GM23338 (cell line): Measurements from ENCODE around the gene INHBC. TPM values are rescaled to one million over a fixed set of nuclear protein-coding genes. Genes with fewer than 3 reads are reported as not detected.

Experiments
- ATAC-seq: fragments of 200-7000 bp; cut with Tn5 transposase; 3 replicates; pipeline ENCODE4 v1.9.1; 2020
- DNase-seq: peaks from one replicate; pipeline ENCODE4 v3.0.0-alpha.2; 2015; ENCODE audit warnings: low spot score
- H2AFZ ChIP-seq: fragments of 200-600 bp; sonication (generic); 2 replicates; pipeline ENCODE4 v1.8.0; 2016; ENCODE audit warnings: antibody characterized with exemption, mild to moderate bottlenecking, moderate library complexity
- H3F3A ChIP-seq: fragments of 200-600 bp; sonication (generic); replicated peaks from 2 replicates; pipeline ENCODE4 v1.8.0; 2017; ENCODE audit warnings: antibody characterized with exemption, mixed run types, low read depth
- H3K27ac ChIP-seq: fragments of 200-600 bp; sonication (generic); 2 replicates; pipeline ENCODE4 v1.6.1; 2016; ENCODE audit warnings: low read depth
- H3K27me3 ChIP-seq: fragments of 200-600 bp; sonication (generic); 2 replicates; pipeline ENCODE4 v1.8.0; 2016; ENCODE audit warnings: mild to moderate bottlenecking, mixed run types, moderate library complexity; ENCODE audit not compliant: insufficient read depth
- H3K36me3 ChIP-seq: fragments of 200-600 bp; sonication (generic); 2 replicates; pipeline ENCODE4 v1.8.0; 2016; ENCODE audit warnings: mild to moderate bottlenecking; ENCODE audit not compliant: insufficient read depth
- H3K4me1 ChIP-seq: fragments of 200-600 bp; sonication (generic); 2 replicates; pipeline ENCODE4 v1.8.0; 2016; ENCODE audit warnings: mild to moderate bottlenecking, moderate library complexity; ENCODE audit not compliant: insufficient read depth
- H3K4me2 ChIP-seq: fragments of 200-600 bp; sonication (generic); 2 replicates; pipeline ENCODE4 v1.7.1; 2017; ENCODE audit warnings: mixed run types
- H3K4me3 ChIP-seq: fragments of 200-600 bp; sonication (generic); 2 replicates; pipeline ENCODE4 v1.6.1; 2016; ENCODE audit warnings: mixed run types
- H3K79me2 ChIP-seq: fragments of 200-600 bp; sonication (generic); replicated peaks from 2 replicates; pipeline ENCODE4 v1.8.0; 2017; ENCODE audit warnings: mild to moderate bottlenecking; ENCODE audit not compliant: insufficient read depth
- H3K9me2 ChIP-seq: fragments of 200-600 bp; sonication (generic); 2 replicates; pipeline ENCODE4 v1.8.0; 2017; ENCODE audit not compliant: insufficient read depth
- H4K20me1 ChIP-seq: fragments of 200-600 bp; sonication (generic); replicated peaks from 2 replicates; pipeline ENCODE4 v1.8.0; 2017; ENCODE audit warnings: mild to moderate bottlenecking; ENCODE audit not compliant: insufficient read depth
- H3K27ac Mint-ChIP-seq: 2 replicates; pipeline ENCODE4 v1.8.0; 2020; ENCODE audit warnings: inconsistent platforms, mild to moderate bottlenecking, moderate library complexity, mixed read lengths
- H3K27me3 Mint-ChIP-seq: 3 replicates; pipeline ENCODE4 v1.8.0; 2022; ENCODE audit warnings: low read depth, mild to moderate bottlenecking, moderate library complexity, mixed read lengths, inconsistent platforms; ENCODE audit not compliant: insufficient read depth, poor library complexity
- H3K36me3 Mint-ChIP-seq: 3 replicates; pipeline ENCODE4 v1.8.0; 2021; ENCODE audit warnings: low read depth, mild to moderate bottlenecking, inconsistent platforms, moderate library complexity, mixed read lengths
- H3K4me1 Mint-ChIP-seq: 3 replicates; pipeline ENCODE4 v1.8.0; 2020; ENCODE audit warnings: mild to moderate bottlenecking, inconsistent platforms, mixed read lengths
- H3K4me3 Mint-ChIP-seq: 3 replicates; pipeline ENCODE4 v1.8.0; 2021; ENCODE audit warnings: moderate library complexity, mild to moderate bottlenecking, inconsistent platforms, mixed read lengths
- H3K9me3 Mint-ChIP-seq: 3 replicates; pipeline ENCODE4 v1.8.0; 2020; ENCODE audit warnings: moderate library complexity, mild to moderate bottlenecking, inconsistent platforms, mixed read lengths
- CREB1 ChIP-seq: fragments of 250-450 bp; sonication (Bioruptor Pico); IDR thresholded peaks from 2 replicates; pipeline ENCODE4 v1.5.0; 2020; ENCODE audit warnings: low read depth, mild to moderate bottlenecking, moderate library complexity
- EZH2phosphoT487 ChIP-seq: fragments of 200-600 bp; sonication (generic); IDR thresholded peaks from one replicate; pipeline ENCODE4 v1.8.1; 2018; ENCODE audit warnings: antibody characterized with exemption; ENCODE audit not compliant: unreplicated experiment
- JUNB ChIP-seq: IDR thresholded peaks from one replicate; pipeline ENCODE4 v1.6.1; 2016; ENCODE audit warnings: antibody characterized with exemption; ENCODE audit not compliant: unreplicated experiment
- POLR2AphosphoS5 ChIP-seq: IDR thresholded peaks from 2 replicates; pipeline ENCODE4 v1.6.1; 2016; ENCODE audit warnings: antibody characterized with exemption, low read depth
- STAT1 ChIP-seq: IDR thresholded peaks from one replicate; pipeline ENCODE4 v1.6.1; 2016; ENCODE audit warnings: antibody characterized with exemption; ENCODE audit not compliant: unreplicated experiment
- ZNF114 ChIP-seq: fragments of 250-450 bp; sonication (Bioruptor Pico); IDR thresholded peaks from 2 replicates; pipeline ENCODE4 v1.5.0; 2020; ENCODE audit warnings: mild to moderate bottlenecking, moderate library complexity
- ZNF331 ChIP-seq: fragments of 250-450 bp; sonication (Bioruptor Pico); IDR thresholded peaks from 2 replicates; pipeline ENCODE4 v1.5.0; 2020; ENCODE audit warnings: low read depth, mild to moderate bottlenecking, moderate library complexity
- polyA plus RNA-seq: library from polyadenylated mRNA; unstranded; fragments of >200 nt; fragmentation: Nextera tagmentation; extraction: Ambion mirVana; gene quantifications from 2 replicates; pipeline ENCODE4 v1.2.1, GENCODE V29; 2016
- total RNA-seq: library from RNA; depleted of rRNA; stranded (reverse); fragments of >200 nt; shearing (Covaris generic); gene quantifications from 2 replicates; pipeline ENCODE4 v1.2.3, GENCODE V29; 2014
- TF ChIP-seq, protein P1 (sequence below): fragments of 250-450 bp; sonication (Bioruptor Pico); IDR thresholded peaks from 2 replicates; pipeline ENCODE4 v1.5.0; 2020; ENCODE audit warnings: mild to moderate bottlenecking, moderate library complexity

INHBC gene
- total and polyA plus RNA-seq, 2 experiments from 2014 or later: 0.53 TPM; not detected in 1

DNA sequence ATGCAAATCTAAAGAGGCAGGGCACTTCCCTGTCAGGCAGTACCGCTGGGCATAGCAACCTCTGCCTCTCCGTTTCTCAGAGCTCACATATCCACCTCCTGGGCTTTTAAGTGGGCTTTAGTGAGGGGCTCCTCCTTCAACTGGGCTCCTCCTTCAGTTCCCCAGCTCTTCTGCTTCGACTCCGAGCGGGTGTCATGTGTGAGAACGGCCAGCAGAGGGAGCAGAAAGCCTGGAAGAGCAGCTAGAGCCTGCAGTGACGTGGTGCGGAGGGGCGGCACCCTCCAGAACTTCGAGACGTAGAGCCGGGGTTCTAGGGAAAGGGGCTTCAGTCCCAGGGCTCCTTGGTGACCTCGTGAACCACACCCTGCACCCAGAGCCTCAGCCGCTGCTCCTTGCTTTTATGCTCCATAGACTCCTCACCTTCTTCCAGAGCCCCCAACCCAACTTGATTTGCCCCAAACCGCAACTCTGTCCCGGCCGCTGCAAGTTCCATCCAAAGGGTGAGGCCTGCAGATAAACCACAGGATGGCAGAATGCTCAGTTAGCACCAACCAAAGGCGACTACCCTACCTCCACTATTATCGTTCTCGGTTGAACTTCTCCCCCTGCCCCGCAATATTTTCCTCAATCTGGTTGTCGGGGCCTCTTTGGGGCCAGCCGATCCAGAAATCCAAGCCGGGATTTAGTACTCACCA is 24.6 kb downstream of the INHBC start (continued):
- TF ChIP-seq, protein P1, sequence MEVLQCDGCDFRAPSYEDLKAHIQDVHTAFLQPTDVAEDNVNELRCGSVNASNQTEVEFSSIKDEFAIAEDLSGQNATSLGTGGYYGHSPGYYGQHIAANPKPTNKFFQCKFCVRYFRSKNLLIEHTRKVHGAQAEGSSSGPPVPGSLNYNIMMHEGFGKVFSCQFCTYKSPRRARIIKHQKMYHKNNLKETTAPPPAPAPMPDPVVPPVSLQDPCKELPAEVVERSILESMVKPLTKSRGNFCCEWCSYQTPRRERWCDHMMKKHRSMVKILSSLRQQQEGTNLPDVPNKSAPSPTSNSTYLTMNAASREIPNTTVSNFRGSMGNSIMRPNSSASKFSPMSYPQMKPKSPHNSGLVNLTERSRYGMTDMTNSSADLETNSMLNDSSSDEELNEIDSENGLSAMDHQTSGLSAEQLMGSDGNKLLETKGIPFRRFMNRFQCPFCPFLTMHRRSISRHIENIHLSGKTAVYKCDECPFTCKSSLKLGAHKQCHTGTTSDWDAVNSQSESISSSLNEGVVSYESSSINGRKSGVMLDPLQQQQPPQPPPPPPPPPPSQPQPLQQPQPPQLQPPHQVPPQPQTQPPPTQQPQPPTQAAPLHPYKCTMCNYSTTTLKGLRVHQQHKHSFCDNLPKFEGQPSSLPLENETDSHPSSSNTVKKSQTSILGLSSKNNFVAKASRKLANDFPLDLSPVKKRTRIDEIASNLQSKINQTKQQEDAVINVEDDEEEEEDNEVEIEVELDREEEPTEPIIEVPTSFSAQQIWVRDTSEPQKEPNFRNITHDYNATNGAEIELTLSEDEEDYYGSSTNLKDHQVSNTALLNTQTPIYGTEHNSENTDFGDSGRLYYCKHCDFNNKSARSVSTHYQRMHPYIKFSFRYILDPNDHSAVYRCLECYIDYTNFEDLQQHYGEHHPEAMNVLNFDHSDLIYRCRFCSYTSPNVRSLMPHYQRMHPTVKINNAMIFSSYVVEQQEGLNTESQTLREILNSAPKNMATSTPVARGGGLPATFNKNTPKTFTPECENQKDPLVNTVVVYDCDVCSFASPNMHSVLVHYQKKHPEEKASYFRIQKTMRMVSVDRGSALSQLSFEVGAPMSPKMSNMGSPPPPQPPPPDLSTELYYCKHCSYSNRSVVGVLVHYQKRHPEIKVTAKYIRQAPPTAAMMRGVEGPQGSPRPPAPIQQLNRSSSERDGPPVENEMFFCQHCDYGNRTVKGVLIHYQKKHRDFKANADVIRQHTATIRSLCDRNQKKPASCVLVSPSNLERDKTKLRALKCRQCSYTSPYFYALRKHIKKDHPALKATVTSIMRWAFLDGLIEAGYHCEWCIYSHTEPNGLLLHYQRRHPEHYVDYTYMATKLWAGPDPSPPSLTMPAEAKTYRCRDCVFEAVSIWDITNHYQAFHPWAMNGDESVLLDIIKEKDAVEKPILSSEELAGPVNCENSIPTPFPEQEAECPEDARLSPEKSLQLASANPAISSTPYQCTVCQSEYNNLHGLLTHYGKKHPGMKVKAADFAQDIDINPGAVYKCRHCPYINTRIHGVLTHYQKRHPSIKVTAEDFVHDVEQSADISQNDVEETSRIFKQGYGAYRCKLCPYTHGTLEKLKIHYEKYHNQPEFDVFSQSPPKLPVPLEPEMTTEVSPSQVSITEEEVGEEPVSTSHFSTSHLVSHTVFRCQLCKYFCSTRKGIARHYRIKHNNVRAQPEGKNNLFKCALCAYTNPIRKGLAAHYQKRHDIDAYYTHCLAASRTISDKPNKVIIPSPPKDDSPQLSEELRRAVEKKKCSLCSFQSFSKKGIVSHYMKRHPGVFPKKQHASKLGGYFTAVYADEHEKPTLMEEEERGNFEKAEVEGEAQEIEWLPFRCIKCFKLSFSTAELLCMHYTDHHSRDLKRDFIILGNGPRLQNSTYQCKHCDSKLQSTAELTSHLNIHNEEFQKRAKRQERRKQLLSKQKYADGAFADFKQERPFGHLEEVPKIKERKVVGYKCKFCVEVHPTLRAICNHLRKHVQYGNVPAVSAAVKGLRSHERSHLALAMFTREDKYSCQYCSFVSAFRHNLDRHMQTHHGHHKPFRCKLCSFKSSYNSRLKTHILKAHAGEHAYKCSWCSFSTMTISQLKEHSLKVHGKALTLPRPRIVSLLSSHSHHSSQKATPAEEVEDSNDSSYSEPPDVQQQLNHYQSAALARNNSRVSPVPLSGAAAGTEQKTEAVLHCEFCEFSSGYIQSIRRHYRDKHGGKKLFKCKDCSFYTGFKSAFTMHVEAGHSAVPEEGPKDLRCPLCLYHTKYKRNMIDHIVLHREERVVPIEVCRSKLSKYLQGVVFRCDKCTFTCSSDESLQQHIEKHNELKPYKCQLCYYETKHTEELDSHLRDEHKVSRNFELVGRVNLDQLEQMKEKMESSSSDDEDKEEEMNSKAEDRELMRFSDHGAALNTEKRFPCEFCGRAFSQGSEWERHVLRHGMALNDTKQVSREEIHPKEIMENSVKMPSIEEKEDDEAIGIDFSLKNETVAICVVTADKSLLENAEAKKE (CRISPR knock-in tag): no peak
- TF ChIP-seq STAT1 (no peak), ZNF331 (CRISPR knock-in tag) (no peak), POLR2AphosphoS5 (peak; percentile 79)

- peaks cover 35% of the 10 kb centered on the region for H3K4me1 ChIP-seq
- H3K27me3 ChIP-seq: no peaks in the 10 kb centered on the region
- Mint-ChIP-seq H3K27ac (peak within 1 kb of the TSS; percentile 98), H3K9me3 (no peaks in the 10 kb centered on the region; the same call in 2 of the 3 replicates), H3K4me3 (peak within 1 kb of the TSS; percentile 82), H3K4me1 (peaks cover 46% of the 10 kb centered on the region), H3K27me3 (peaks cover 45% of the 10 kb centered on the region), H3K36me3 (peaks cover 28% of the 10 kb centered on the region)
- H3K27ac ChIP-seq: peak within 1 kb of the TSS; percentile 100
- peak within 1 kb of the TSS; percentile 100 for H3K4me2 ChIP-seq
- H3K79me2 ChIP-seq: peaks cover 23% of the 10 kb centered on the region
- H3K9me2 ChIP-seq: no peaks in the 10 kb centered on the region
- H3K36me3 ChIP-seq: no peaks in the 10 kb centered on the region
- peak within 1 kb of the TSS; percentile 97 for H3K4me3 ChIP-seq
- H4K20me1 ChIP-seq: no peaks in the 10 kb centered on the region; the same call in 1 of the 2 replicates
- H2AFZ ChIP-seq: no peak within 1 kb of the TSS
- peak; percentile 71 for DNase-seq
- H3F3A ChIP-seq: peaks cover 25% of the 10 kb centered on the region
- no peak; the same call in 2 of the 3 replicates for ATAC-seq
- TF ChIP-seq, protein P1 (CRISPR knock-in tag): no peak
- no peak for TF ChIP-seq JUNB
- TF ChIP-seq EZH2phosphoT487: no peak
- TF ChIP-seq ZNF114 (CRISPR knock-in tag): no peak
- no peak for TF ChIP-seq CREB1
These were observed 25.3 kb downstream of the INHBC start, which contains the start of gene GLI1 for GRCh38 chr12:57459750-57460467. TSS of gene GLI1 (plus strand) at chr12:57459785. CDS start at chr12:57463692, 3,907 bp downstream.
